ENCODE data around the gene RAPGEF2.

Gene RAPGEF2

GRCh38 chr4:159291176-159291575 lies 188.3 kb downstream of the RAPGEF2 start (continued):
- TF ChIP-seq ZBTB21 (tag by site-specific recombination; IDR thresholded peaks at IDR 0.05): no peak

- TF ChIP-seq ZNF214 (tag by site-specific recombination; IDR thresholded peaks at IDR 0.05; ENCODE audit: borderline replicate concordance) (no peak), ZNF202 (tag by site-specific recombination; IDR thresholded peaks at IDR 0.05; ENCODE audit: borderline replicate concordance) (no peak), KLF9 (tag by site-specific recombination; IDR thresholded peaks at IDR 0.05; ENCODE audit: low read depth) (no peak), ZNF239 (tag by site-specific recombination; IDR thresholded peaks at IDR 0.05) (no peak), ZNF335 (tag by site-specific recombination; conservative IDR thresholded peaks at IDR 0.05) (no peak), SP3 (tag by site-specific recombination; IDR thresholded peaks at IDR 0.05) (no peak), ZNF558 (tag by site-specific recombination; IDR thresholded peaks at IDR 0.05) (no peak), ZNF560 (tag by site-specific recombination; IDR thresholded peaks at IDR 0.05; ENCODE audit: borderline replicate concordance) (no peak), ZBTB21 (tag by site-specific recombination; IDR thresholded peaks at IDR 0.05) (no peak), ZSCAN30 (tag by site-specific recombination; IDR thresholded peaks at IDR 0.05) (no peak), ZNF544 (tag by site-specific recombination; IDR thresholded peaks at IDR 0.05) (no peak), ZFP41 (tag by site-specific recombination; IDR thresholded peaks at IDR 0.05; ENCODE audit: borderline replicate concordance) (no peak), HOXC10 (CRISPR knock-in tag; IDR thresholded peaks at IDR 0.05) (no peak), ZNF157 (tag by site-specific recombination; IDR thresholded peaks at IDR 0.05) (no peak), ZSCAN4 (tag by site-specific recombination; IDR thresholded peaks at IDR 0.05) (no peak), ZNF76 (tag by site-specific recombination; IDR thresholded peaks at IDR 0.05; ENCODE audit: borderline replicate concordance, low read depth) (no peak), ZBTB48 (tag by site-specific recombination; IDR thresholded peaks at IDR 0.05) (no peak), KLF17 (tag by site-specific recombination; IDR thresholded peaks at IDR 0.05) (no peak), ZNF791 (tag by site-specific recombination; IDR thresholded peaks at IDR 0.05) (no peak)
- Histone ChIP-seq H3K36me3 (ENCODE audit: control insufficient read depth in 2 of 2, insufficient read depth in 1 of 2, low read length in 2 of 2) (no peaks in the 10 kb centered on the region), H3K27ac (ENCODE audit: extremely low read depth, low read depth, low read length) (no peak overlapping the region), H3K9me3 (ENCODE audit: control insufficient read depth, insufficient read depth, low read depth, low read length) (no peaks in the 10 kb centered on the region), H3K4me3 (ENCODE audit: low read depth, low read length) (no peak overlapping the region), H3K4me1 (ENCODE audit: control insufficient read depth, insufficient read depth, low read length) (no peaks in the 10 kb centered on the region)
- POLR2A ChIA-PET: no interaction called here
- CTCF ChIA-PET: no interaction called here
Observed at GRCh38 chr4:159292137-159292896, 189.4 kb downstream of the RAPGEF2 start.

GRCh38 chr4:159293811-159294515 lies 191.1 kb downstream of the RAPGEF2 start:
- H3K36me3 ChIP-seq (ENCODE audit: control insufficient read depth in 2 of 2, insufficient read depth in 1 of 2, low read length in 2 of 2): no peaks in the 10 kb centered on the region
- H3K9me3 ChIP-seq (ENCODE audit: control insufficient read depth, insufficient read depth, low read depth, low read length): no peaks in the 10 kb centered on the region
- no peak overlapping the region for H3K4me3 ChIP-seq (ENCODE audit: low read depth, low read length)
- no peaks in the 10 kb centered on the region for H3K4me1 ChIP-seq (ENCODE audit: control insufficient read depth, insufficient read depth, low read length)
- POLR2A ChIA-PET: no interaction called here
- CTCF ChIA-PET: interaction anchor here (0.6 kb wide), 1 partner anchor 236 kb away, joined by 3 read pairs; no protein-coding TSS in a partner anchor
- no peak overlapping the region for H3K27ac ChIP-seq (ENCODE audit: extremely low read depth, low read depth, low read length)
- TF ChIP-seq ZNF664 (tag by site-specific recombination; IDR thresholded peaks at IDR 0.05) (no peak), ZNF639 (tag by site-specific recombination; IDR thresholded peaks at IDR 0.05) (no peak), MYNN (tag by site-specific recombination; IDR thresholded peaks at IDR 0.05; ENCODE audit: borderline replicate concordance) (no peak), HOXC10 (CRISPR knock-in tag; IDR thresholded peaks at IDR 0.05) (no peak), ZNF311 (tag by site-specific recombination; IDR thresholded peaks at IDR 0.05; ENCODE audit: borderline replicate concordance) (no peak), ZXDB (tag by site-specific recombination; IDR thresholded peaks at IDR 0.05) (no peak), ZNF280C (tag by site-specific recombination; IDR thresholded peaks at IDR 0.05) (no peak), ZNF302 (tag by site-specific recombination; IDR thresholded peaks at IDR 0.05; ENCODE audit: low read depth) (no peak), ZNF561 (tag by site-specific recombination; IDR thresholded peaks at IDR 0.05; ENCODE audit: borderline replicate concordance) (no peak), IKZF3 (tag by site-specific recombination; IDR thresholded peaks at IDR 0.05) (no peak)

Measured in HEK293 (cell line).